GM21515 (cell line): ENCODE results near the gene CTSW.
"Not testable (repeated sequence)": the region's sequence is repeated elsewhere in the genome, so short reads cannot be mapped to it uniquely, and the experiment has no call there.

Source experiments
- ATAC-seq: cut with Tn5 transposase; IDR thresholded peaks from one replicate; pipeline ENCODE4 v1.9.1; 2021; ENCODE audit not compliant: unreplicated experiment

The CTSW gene

GRCh38 chr11:65879617-65880016 lies at the start of gene CTSW:
CTSW (plus strand) TSS chr11:65879837; CDS start chr11:65879855, 18 bp downstream.
- no peak for ATAC-seq

GRCh38 chr11:65832231-65832630 lies 47.4 kb upstream of the CTSW start:
- ATAC-seq = not testable (repeated sequence)

GRCh38 chr11:65833297-65834030 lies 46.2 kb upstream of the CTSW start, which contains the start of gene SNX32:
SNX32 (plus strand) TSS chr11:65833963; CDS start chr11:65834066, 103 bp downstream.
- peak; percentile 90 for ATAC-seq

GRCh38 chr11:65834202-65834601 lies 45.4 kb upstream of the CTSW start:
- ATAC-seq = peak; percentile 12

- ATAC-seq = no peak
These were observed 37.5 kb upstream of the CTSW start for GRCh38 chr11:65842144-65842543.

- ATAC-seq = no peak
These were observed 35.8 kb upstream of the CTSW start for GRCh38 chr11:65843811-65844210.

- ATAC-seq = no peak
These were observed 35.3 kb upstream of the CTSW start for GRCh38 chr11:65844231-65844872.

- ATAC-seq = no peak
These were observed 31.9 kb upstream of the CTSW start for GRCh38 chr11:65847746-65848145.

GRCh38 chr11:65848693-65849092 lies 30.9 kb upstream of the CTSW start:
- ATAC-seq = not testable (repeated sequence)

- ATAC-seq = no peak
These were observed 30.3 kb upstream of the CTSW start for GRCh38 chr11:65849366-65849765.

- no peak for ATAC-seq
These were observed 29.8 kb upstream of the CTSW start for GRCh38 chr11:65849771-65850216.

GRCh38 chr11:65850217-65851082 lies 29.2 kb upstream of the CTSW start:
- no peak for ATAC-seq

- no peak for ATAC-seq
These were observed 28.5 kb upstream of the CTSW start for GRCh38 chr11:65851083-65851579.

- no peak for ATAC-seq
These were observed 27.7 kb upstream of the CTSW start for GRCh38 chr11:65851811-65852507.

- ATAC-seq = no peak
These were observed 27.0 kb upstream of the CTSW start for GRCh38 chr11:65852508-65853245.

- ATAC-seq = no peak
These were observed 26.2 kb upstream of the CTSW start for GRCh38 chr11:65853246-65853979.

- ATAC-seq = no peak
These were observed 25.5 kb upstream of the CTSW start for GRCh38 chr11:65854161-65854592.

GRCh38 chr11:65854852-65855837 lies 24.5 kb upstream of the CTSW start:
- no peak for ATAC-seq
